T-helper 1 cell treated with Interleukin-12 subunit alpha and Interleukin-12 subunit beta and Interleukin-4 antibody, amounts not matched to agents 30 ng/mL and 1 ng/mL, for 36 hours (primary cell): Measurements from ENCODE around the gene PLXNB3. TPM values are rescaled to one million over a fixed set of nuclear protein-coding genes. Genes with fewer than 3 reads are reported as not detected.

Experiments
- intact Hi-C: fragments of 100-400 bp; cut with micrococcal nuclease; formaldehyde crosslinking; loops from one replicate; pipeline ENCODE4 v1.15.1; 2024
- total RNA-seq: library from RNA; stranded (reverse); gene quantifications from 2 replicates; pipeline ENCODE4 v1.2.3, GENCODE V29; 2022

The PLXNB3 gene
- total RNA-seq, 1 donor from 2014 or later: 0.34 TPM

- intact Hi-C loops: no loop called here
These were observed 22.6 kb downstream of the PLXNB3 start for GRCh38 chrX:153786669-153787068.

- intact Hi-C loops: loop anchor here (5.0 kb wide), 1 partner anchor 192 kb away; the partner anchor contains the start of gene CCNQ
These were observed 25.6 kb downstream of the PLXNB3 start for GRCh38 chrX:153789654-153790053.

DNA sequence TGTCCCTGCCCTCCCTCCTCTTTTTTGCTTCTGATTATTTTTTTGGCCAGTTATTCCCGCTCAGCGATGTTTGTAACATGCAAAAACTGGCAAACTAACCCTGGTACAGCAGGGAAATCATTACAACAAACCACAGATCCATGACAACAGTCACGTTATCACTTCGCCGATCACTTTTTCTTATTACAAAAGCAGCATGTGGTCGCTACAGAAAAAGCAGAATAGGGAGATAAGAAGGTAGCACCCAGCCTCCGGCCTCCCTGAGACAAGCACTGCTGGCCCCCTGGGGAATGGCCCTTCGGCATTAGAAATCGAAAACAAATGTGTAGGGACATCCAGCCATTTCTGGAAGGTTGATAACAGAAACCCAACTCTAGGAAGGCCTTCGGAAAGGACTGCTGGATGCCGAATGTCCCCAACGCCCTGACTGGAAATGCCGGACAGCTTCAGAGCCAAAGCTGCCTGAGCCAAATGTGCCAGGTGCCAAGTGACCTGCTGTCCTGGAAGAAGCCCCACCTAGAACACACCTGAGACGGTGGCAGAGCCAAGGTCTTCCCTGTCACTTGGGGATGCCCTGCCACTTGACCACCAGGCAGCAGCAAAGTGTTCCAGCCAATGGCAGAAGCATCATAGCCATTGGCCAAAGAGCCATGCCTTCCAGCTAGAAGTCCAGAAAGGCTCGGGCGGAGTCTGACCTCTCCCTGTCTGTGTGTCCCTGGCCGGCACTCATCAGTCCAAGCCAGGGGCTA, 27.2 kb downstream of the PLXNB3 start:
- intact Hi-C loops: loop anchor here (5.0 kb wide), 1 partner anchor 194 kb away; the partner anchor contains the start of gene CCNQ

DNA sequence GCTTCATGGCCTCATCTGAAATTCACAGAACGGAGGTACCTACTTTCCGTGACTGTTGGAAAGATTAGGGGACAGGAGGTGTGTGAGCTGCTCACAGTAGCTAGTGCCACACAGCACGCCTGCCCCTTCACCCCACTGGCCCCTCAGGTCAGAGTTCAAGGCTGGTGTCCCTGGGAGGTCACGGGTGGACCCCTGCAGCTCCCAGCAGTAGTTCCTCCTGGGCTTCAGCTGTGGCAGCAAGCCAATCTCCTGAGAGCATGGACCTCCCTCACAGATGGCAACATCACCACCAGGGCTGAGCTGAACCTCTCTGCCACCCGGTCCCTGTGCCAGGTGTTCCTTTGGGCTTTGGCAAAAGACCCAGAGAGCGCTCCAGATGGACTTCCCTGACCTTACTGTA, 28.3 kb downstream of the PLXNB3 start:
- intact Hi-C loops: loop anchor here (5.0 kb wide), 1 partner anchor 195 kb away; the partner anchor contains the start of gene CCNQ

- intact Hi-C loops: loop anchor here (5.0 kb wide), 1 partner anchor 196 kb away; the partner anchor contains the start of gene CCNQ
These were observed 29.2 kb downstream of the PLXNB3 start for GRCh38 chrX:153793291-153793690.

DNA sequence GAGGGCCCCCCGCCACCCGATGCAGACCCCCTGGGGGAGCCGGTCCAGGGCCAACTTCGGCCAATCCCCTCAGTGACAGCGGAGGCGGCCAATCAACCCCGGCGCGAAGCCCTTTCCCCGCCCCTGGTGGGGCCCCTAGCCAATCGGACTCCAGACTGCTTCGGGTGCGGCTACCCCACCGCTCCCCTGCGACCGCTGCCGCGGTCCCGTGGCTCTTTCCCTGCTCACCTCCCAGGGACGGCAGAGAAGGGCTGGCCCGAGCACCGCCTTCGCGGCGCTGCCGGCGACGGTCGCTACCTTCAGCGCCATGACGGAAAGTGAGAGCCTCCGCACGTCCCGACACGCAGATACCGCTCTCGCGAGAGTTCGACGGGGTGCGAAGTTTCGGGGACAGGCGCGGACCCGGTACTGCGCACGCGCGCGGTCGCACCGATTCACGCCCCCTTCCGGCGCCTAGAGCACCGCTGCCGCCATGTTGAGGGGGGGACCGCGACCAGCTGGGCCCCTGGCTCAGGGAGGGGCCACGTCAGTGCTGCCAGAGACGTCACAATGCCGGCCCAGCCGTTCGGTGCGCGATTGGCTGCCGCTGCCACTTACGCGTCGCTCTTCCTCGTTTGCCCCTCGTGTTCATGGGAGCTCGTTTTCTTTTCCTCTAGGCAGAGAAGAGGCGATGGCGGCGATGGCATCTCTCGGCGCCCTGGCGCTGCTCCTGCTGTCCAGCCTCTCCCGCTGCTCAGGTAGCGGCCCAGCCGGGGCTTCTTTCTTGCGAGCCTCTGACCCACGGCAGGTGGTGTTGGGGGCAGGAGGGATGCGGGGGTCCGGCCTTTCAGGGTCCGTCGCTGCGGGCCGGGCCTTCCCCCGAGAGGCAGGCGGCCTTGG, 30.2 kb downstream of the PLXNB3 start, which contains the start of the genes IDH3G and SSR4:
Gene IDH3G (minus strand): TSS at position 358 of the 879 bp plus-strand sequence. CDS start 49 bp downstream, at position 309.
Gene SSR4 (plus strand): TSS at position 651 of the 879 bp plus-strand sequence. CDS start 20 bp downstream, at position 671.
- intact Hi-C loops: loop anchor here (1.0 to 5.0 kb wide), 8 partner anchors 25 to 324 kb away; partner anchors contain the start of genes ABCD1, BCAP31, CCNQ and HAUS7

GRCh38 chrX:153794897-153795816, 31.1 kb downstream of the PLXNB3 start:
- intact Hi-C loops: loop anchor here (1.0 to 5.0 kb wide), 8 partner anchors 24 to 325 kb away; partner anchors contain the start of genes ABCD1, BCAP31, CCNQ and HAUS7

DNA sequence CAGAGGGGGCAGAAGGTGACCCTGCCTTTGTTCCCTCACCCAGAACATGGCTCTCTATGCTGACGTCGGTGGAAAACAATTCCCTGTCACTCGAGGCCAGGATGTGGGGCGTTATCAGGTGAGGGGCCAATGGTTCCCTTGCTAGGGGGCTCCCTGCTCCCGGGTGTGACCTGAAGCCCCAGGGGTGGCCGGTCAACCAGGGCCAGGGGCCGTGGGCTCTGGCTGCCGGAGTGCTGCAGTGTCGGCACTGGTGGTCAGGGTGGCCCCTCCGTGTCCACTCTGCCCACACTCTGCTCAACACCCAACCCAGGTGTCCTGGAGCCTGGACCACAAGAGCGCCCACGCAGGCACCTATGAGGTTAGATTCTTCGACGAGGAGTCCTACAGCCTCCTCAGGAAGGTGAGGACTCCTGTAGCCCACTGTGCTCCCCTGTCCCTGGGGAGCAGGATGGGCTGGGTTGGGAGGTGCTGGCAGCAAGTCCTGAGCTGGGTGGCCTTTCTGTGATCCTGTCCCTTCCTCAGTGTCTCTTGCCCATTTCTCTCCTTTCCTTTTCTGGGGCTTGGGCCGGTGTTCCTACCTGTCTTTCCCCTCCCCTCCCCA, 33.5 kb downstream of the PLXNB3 start:
- intact Hi-C loops: no loop called here

- intact Hi-C loops: no loop called here
These were observed 35.3 kb downstream of the PLXNB3 start for GRCh38 chrX:153799326-153799725.

DNA sequence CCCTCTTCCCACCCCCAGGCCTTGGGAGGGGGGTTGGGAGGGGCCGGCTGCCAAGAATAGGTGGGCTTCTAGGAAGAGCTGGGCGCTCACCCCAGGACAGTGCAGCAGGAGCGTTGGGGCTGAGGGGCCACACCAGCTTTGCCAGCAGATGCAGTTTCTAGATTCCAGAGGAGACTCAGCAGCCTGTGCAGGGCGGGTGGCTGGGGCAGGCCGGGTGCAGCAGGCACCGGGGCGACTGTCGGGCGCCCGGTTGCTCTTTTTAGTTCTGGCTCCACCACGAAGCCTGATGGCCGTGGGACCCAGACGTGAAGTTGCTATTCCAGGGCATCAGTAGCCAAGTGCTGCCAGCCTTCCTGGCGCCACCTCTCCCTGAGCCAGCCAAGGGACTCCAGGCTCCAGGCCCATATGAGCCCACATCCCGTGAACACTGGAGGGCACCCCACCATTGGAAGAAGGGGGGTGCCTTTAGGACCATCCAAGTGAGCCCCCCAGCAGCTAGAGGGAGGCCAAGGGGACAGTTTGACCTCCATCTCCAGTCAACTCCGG, 36.2 kb downstream of the PLXNB3 start:
- intact Hi-C loops: no loop called here

DNA sequence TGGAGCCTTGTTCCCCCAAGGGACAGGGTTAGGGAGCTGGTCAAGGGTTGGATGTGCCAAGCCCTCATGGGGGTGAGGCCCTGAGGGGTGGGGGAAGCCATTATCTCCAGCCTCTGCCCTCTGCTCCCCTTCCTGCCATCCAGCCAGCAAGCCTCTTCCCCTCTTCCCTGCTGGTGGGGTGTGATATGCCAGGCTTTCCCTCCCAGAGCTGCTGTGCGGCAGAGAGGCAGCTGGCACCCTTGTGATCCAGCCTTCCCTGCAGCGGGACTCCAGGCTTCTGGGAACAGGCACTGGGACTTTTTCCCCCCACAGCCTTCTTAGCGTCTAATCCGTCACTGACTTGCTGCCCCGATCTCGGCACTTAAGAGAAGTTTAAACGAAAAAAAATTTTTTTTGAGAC, 36.7 kb downstream of the PLXNB3 start:
- intact Hi-C loops: no loop called here

GRCh38 chrX:153801669-153802068, 37.6 kb downstream of the PLXNB3 start:
- intact Hi-C loops: loop anchor here (1.0 kb wide), 1 partner anchor 31 kb away; no protein-coding TSS in a partner anchor

DNA sequence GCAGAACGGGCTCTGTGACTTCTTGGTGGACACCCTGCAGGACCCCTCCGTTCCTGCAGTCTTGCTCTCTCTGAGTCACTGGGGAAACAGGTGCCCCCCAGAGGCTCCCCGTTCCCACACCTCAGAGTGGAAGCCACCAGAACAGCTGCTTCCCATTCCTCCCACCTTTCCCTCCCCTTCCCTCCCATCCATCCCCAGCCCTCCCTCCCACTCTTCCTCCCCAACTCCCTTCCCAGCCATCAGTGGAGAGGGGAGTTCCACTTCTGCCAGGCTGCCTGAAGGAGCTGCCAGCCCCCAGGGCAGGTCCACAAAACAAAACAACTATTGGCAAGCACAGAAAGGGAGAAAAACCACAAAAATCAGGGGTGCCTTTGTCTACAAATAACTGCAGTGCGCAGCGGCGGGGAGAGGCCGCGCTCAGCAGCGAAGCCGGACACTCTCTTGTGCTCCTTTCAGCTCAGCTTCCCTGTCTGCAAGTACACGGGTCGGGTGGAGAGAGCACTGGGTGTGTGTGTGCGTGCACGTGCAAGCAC, 38.5 kb downstream of the PLXNB3 start:
- intact Hi-C loops: loop anchor here (1.0 kb wide), 1 partner anchor 32 kb away; no protein-coding TSS in a partner anchor

DNA sequence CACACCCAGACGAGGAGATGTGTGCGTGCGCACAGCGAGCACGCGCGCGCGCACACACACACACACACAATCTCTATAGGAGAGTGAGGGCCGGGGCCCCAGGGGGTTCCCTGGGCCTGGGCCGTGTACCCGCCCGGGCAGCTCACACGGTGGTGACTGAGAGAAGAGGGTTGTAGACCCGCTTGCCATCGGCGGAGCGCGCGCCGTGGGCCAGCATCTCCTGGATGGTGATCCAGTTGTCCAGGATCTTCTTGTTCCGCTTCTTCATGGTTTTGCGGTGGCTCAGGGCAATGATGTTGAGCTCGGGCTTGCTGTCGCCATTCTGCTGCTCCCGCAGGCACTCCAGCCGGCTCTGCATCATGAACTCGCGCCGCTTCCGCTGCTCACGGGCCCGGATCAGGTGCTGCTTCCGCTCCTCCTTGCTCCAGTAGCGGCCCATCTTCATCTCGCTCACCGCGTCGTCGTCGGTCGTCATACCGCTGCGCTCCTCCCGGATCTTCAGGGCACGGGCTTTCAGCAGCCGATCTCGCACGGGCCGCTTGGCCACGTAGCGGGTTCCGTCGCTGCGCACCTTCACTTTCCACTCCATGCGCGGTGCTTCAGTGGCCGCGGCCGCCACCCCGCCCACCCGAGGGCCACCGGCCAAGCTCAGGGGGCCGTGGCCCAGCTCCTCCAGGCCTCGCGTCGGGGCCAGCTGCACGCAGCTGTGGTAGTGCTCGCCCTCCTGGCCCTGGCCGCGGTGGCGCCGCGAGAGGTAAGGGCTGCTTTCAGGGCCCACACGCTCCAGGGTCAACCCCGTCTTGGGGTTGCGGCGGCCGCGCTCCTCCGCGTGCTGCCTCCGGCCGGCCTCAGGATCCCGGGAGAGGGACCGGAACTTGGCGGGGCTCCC, 39.4 kb downstream of the PLXNB3 start:
- intact Hi-C loops: no loop called here

DNA sequence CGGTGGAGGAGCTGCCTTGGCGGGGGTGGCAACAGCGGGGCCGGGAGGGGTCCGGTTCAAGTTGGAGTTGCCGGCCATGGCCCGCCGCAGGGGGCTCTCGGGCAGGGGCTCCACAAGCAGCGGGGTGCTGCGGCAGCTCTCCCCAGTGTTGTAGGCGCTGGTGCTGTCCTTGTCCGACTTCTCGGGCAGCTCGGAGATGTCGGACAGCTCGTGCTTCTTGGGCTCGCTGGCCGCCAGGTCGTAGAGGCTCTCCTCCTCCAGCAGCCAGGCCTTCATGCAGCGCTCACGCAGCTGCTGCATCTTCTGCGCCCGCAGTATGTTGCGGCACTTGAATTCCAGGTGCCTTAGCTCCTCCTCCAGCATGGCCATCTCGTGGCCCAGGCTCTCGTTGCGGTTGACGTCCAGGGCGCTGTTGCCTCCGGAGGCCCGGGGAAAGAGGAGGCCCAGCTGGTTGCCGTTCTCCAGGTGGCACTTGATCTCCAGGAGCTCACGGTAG, 40.1 kb downstream of the PLXNB3 start:
- intact Hi-C loops: no loop called here

- intact Hi-C loops: no loop called here
These were observed 40.6 kb downstream of the PLXNB3 start for GRCh38 chrX:153804621-153805020.

DNA sequence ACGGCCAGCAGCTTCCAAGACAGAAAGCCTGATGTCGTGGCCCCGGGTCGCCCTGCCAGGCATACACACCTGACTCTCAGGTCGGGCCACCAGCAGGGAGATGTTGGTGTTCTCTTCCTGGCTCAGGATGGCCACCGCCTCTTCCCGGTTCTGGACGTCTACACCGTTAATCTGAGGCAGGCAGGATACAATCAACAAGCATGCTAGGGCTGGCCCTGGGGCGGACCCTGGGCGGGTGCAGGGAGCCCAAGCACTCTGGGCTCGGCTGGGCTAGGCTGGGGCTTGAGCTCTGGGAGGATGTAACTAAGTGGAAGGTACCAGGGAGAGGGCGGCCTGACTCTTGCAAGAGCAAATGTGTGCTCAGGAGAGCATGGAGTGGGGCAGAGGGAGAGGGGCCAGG, 41.4 kb downstream of the PLXNB3 start:
- intact Hi-C loops: no loop called here

DNA sequence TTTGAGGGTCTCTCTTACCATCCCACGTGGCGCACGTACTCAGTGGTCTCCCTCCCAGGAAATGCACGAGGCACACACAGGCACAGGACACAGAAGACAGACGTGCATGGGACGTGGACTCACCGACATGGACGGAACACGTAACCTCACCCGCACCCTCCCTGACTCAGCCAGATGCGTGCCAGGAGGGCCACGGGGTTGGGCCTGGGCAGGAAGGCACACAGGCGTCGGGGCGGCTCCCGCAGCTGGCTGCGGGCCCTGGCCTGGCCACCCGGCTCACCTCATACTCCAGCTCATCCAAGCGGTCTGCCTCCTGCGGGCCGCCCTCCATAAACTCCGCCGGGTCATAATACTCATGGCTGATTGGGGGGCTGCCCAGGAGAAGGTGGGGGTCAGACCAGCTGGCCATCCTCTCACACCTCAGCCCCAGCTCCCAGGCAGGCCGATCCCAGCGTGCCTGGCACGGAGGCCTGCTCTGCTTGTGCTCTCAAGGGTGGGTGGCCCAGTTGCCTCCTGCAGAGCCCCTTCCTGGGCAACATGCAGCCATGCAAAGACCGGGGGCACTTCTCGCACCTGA, 43.0 kb downstream of the PLXNB3 start:
- intact Hi-C loops: no loop called here
